ENCODE measurements around the gene SOX5. TPM values are rescaled to one million over a fixed set of nuclear protein-coding genes. Genes with fewer than 3 reads are reported as not detected.

Gene SOX5
- total and polyA plus RNA-seq, 2 experiments from 2014 or later, result 1.0 to 4.7 TPM

DNA sequence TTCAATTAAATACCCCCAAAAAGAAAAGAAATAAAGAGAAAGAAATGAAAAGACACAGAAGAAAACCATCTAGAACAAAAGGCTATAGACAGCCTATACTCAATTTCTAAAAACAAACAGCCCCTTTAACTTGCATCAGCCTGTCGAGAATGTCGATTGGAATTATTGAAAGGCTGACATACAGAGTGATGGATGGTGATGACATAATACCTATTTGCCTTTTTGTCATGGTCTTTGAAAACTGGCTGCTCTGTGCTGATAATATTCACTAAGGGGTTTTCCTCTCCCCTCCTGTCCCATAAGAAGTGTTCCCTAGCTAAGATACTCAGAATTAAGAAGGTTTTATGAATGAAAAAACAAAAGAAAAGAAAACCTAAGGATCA, 393.7 kb downstream of the SOX5 start (continued):
- TF ChIP-seq ZNF462 (CRISPR knock-in tag; IDR thresholded peaks at IDR 0.05), result no peak

- Histone ChIP-seq H3K9me2 (ENCODE audit: insufficient read depth) (no peaks in the 10 kb centered on the region), H3K27me3 (ENCODE audit: insufficient read depth) (no peaks in the 10 kb centered on the region), H3K79me2 (replicated peaks; ENCODE audit: insufficient read depth) (no peaks in the 10 kb centered on the region), H3K4me1 (ENCODE audit: insufficient read depth) (no peaks in the 10 kb centered on the region), H2AFZ (no peak overlapping the region), H3K4me2 (no peak overlapping the region), H4K20me1 (replicated peaks; ENCODE audit: insufficient read depth) (no peaks in the 10 kb centered on the region), H3K27ac (ENCODE audit: low read depth) (no peak overlapping the region), H3K36me3 (ENCODE audit: insufficient read depth) (no peaks in the 10 kb centered on the region), H3F3A (replicated peaks; ENCODE audit: low read depth) (no peaks in the 10 kb centered on the region), H3K4me3 (no peak overlapping the region)
- DNase-seq (ENCODE audit: low spot score) (no peak), ATAC-seq (no peak)
- H3K27ac Mint-ChIP-seq, result no peak overlapping the region
- no peaks in the 10 kb centered on the region for H3K36me3 Mint-ChIP-seq (ENCODE audit: low read depth)
- peaks cover 2% of the 10 kb centered on the region for H3K27me3 Mint-ChIP-seq (ENCODE audit: insufficient read depth, low read depth, poor library complexity)
- no peaks in the 10 kb centered on the region; the same call in 2 of the 3 replicates for H3K4me1 Mint-ChIP-seq
- H3K9me3 Mint-ChIP-seq, result no peaks in the 10 kb centered on the region
- no peak overlapping the region for H3K4me3 Mint-ChIP-seq
- no peak for TF ChIP-seq REST (IDR thresholded peaks at IDR 0.05; ENCODE audit: unreplicated experiment)
- TF ChIP-seq EZH2 (IDR thresholded peaks at IDR 0.05; ENCODE audit: low read depth, unreplicated experiment), result no peak
- TF ChIP-seq STAT1 (IDR thresholded peaks at IDR 0.05; ENCODE audit: unreplicated experiment), result no peak
- no peak for TF ChIP-seq CREB1 (CRISPR knock-in tag; IDR thresholded peaks at IDR 0.05; ENCODE audit: low read depth)
- TF ChIP-seq NANOG (IDR thresholded peaks at IDR 0.05; ENCODE audit: borderline replicate concordance), result no peak
- TF ChIP-seq POLR2AphosphoS5 (IDR thresholded peaks at IDR 0.05; ENCODE audit: low read depth), result no peak
- no peak for TF ChIP-seq ETS1 (IDR thresholded peaks at IDR 0.05)
- TF ChIP-seq JUNB (IDR thresholded peaks at IDR 0.05; ENCODE audit: unreplicated experiment), result no peak
Observed at GRCh38 chr12:23555180-23555824, 394.2 kb downstream of the SOX5 start.
